H1 (cell line): ENCODE measurements around the gene ZSCAN22. TPM values are rescaled to one million over a fixed set of nuclear protein-coding genes. Genes with fewer than 3 reads are reported as not detected.

Experiments used
- BRCA1 ChIP-seq: IDR thresholded peaks from 2 replicates; pipeline ENCODE4 v1.6.1; 2012; ENCODE audit warnings: low read depth, low read length, improper control_type of control experiment
- CBX8 ChIP-seq: fragments of 300-800, 300-1000 bp; sonication (generic); IDR thresholded peaks from 2 replicates; pipeline ENCODE4 v1.7.1; 2016; ENCODE audit warnings: low read depth, low read length, borderline replicate concordance
- GTF2F1 ChIP-seq: IDR thresholded peaks from 2 replicates; pipeline ENCODE4 v1.6.1; 2012; ENCODE audit warnings: low read depth, low read length, improper control_type of control experiment, borderline replicate concordance
- HDAC2 ChIP-seq, 2 experiments: fragments of 300-600 bp in 1 of 2; sonication (generic) in 1 of 2; IDR thresholded peaks; 2 replicates each; pipeline ENCODE4 v1.6.1; 2011 to 2012; ENCODE audit warnings: low read depth in 2 of 2, low read length in 2 of 2, mild to moderate bottlenecking in 2 of 2, moderate library complexity in 2 of 2, borderline replicate concordance in 1 of 2, inconsistent platforms in 1 of 2
- HDAC6 ChIP-seq: IDR thresholded peaks from one replicate; pipeline ENCODE4 v1.7.1; 2012; ENCODE audit warnings: low read depth, mild to moderate bottlenecking, inconsistent platforms, low read length, moderate library complexity
- JUND ChIP-seq: IDR thresholded peaks from 2 replicates; pipeline ENCODE4 v1.6.1; 2011; ENCODE audit warnings: mild to moderate bottlenecking, improper control_type of control experiment, low read length
- NANOG ChIP-seq: IDR thresholded peaks from 2 replicates; pipeline ENCODE4 v1.6.1; 2011; ENCODE audit warnings: low read length, low read depth, mild to moderate bottlenecking, inconsistent platforms; ENCODE audit not compliant: insufficient read depth, poor library complexity, severe bottlenecking
- RAD21 ChIP-seq, 2 experiments: IDR thresholded peaks in 1 of 2; conservative IDR thresholded peaks in 1 of 2; 2 replicates each; pipeline ENCODE4 v1.6.1; 2011; ENCODE audit warnings: low read depth in 2 of 2, low read length in 2 of 2, improper control_type of control experiment in 1 of 2, inconsistent platforms in 1 of 2, mild to moderate bottlenecking in 1 of 2, moderate library complexity in 1 of 2
- RFX5 ChIP-seq: IDR thresholded peaks from 2 replicates; pipeline ENCODE4 v1.6.1; 2011; ENCODE audit warnings: low read depth, low read length, improper control_type of control experiment, borderline replicate concordance
- SIX5 ChIP-seq: IDR thresholded peaks from 2 replicates; pipeline ENCODE4 v1.6.1; 2011; ENCODE audit warnings: mild to moderate bottlenecking, low read depth, low read length
- SP1 ChIP-seq: IDR thresholded peaks from 2 replicates; pipeline ENCODE4 v1.6.1; 2011; ENCODE audit warnings: low read depth, low read length
- SRF ChIP-seq: IDR thresholded peaks from 2 replicates; pipeline ENCODE4 v1.6.1; 2011; ENCODE audit warnings: mild to moderate bottlenecking, low read depth, low read length, moderate library complexity
- TAF1 ChIP-seq: IDR thresholded peaks from 2 replicates; pipeline ENCODE4 v1.6.1; 2011; ENCODE audit warnings: mild to moderate bottlenecking, low read depth, low read length
- TBP ChIP-seq: IDR thresholded peaks from 2 replicates; pipeline ENCODE4 v1.6.1; 2011; ENCODE audit warnings: low read depth, low read length, improper control_type of control experiment
- YY1 ChIP-seq: IDR thresholded peaks from 2 replicates; pipeline ENCODE4 v1.6.1; 2011; ENCODE audit warnings: low read depth, mild to moderate bottlenecking, low read length
- polyA plus RNA-seq, 7 experiments: library from polyadenylated mRNA; depleted of rRNA in 3 of 7; stranded (reverse) in 5 of 7; unstranded in 2 of 7; fragments of >200 nt in 5 of 7; fragments of 200-250 nt in 2 of 7; gene quantifications; 1 replicate in 5 of 7; 2 replicates in 1 of 7; 4 replicates in 1 of 7; pipeline versions ENCODE4 v1.2.1 to v1.2.3, GENCODE V29; 2011 to 2013; ENCODE audit warnings: missing spikeins in 2 of 7, mixed read lengths in 2 of 7
- total RNA-seq: library from RNA; stranded (reverse); fragmentation: NEBNext Ultra II Directional; extraction: Animal tissue kit (Norgen Biotek cat#: 25700); gene quantifications from 2 replicates; pipeline ENCODE4 v1.2.1, GENCODE V29; 2021
- TF ChIP-seq, protein P1 (sequence below), 3 experiments: IDR thresholded peaks; 1 replicate in 2 of 3; 2 replicates in 1 of 3; pipeline versions ENCODE4 v1.5.1 to v1.6.1; 2011; ENCODE audit warnings: low read length in 3 of 3, mild to moderate bottlenecking in 3 of 3, inconsistent platforms in 2 of 3, low read depth in 1 of 3, moderate library complexity in 1 of 3; ENCODE audit not compliant: insufficient read depth in 1 of 3; ENCODE audit errors: control extremely low read depth in 1 of 3

The ZSCAN22 gene
- total and polyA plus RNA-seq, 2 of the 8 experiments (the other 6 are each of a cell fraction or from before 2014, with no cell fraction given): 3.2 to 3.3 TPM

DNA sequence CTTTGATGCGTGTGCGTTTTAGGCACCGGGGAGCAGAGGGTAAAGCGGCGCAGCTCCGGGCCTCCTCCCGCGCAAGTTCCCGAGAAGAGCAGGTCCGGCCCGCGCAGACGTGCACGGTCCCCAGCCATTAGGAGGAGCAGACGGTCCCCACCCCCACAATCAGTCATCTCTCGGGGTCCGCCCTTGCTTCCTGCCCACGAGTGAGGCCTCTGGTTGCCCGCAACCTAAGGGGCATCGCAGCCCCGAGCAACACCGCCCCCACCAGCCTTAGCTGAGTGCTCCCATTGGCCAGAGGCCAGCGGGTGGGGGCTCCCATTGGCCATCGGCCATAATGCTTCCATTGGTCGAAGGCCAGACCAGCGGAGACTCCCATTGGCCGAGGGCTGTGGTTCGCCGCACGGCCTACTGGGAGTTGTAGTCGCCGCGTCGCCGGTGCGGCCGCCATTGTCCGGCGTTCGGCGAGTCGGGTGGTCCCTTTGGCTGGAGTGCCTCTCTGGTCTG, 48.2 kb upstream of the ZSCAN22 start, which contains the start of gene ZNF8 (continued):
- 0 out of 2 replicates have a peak, but pooled peaks have one; percentile 41 for TF ChIP-seq RFX5
- TF ChIP-seq BRCA1: no peak
- TF ChIP-seq YY1: peak; percentile 97
- TF ChIP-seq, protein P1, sequence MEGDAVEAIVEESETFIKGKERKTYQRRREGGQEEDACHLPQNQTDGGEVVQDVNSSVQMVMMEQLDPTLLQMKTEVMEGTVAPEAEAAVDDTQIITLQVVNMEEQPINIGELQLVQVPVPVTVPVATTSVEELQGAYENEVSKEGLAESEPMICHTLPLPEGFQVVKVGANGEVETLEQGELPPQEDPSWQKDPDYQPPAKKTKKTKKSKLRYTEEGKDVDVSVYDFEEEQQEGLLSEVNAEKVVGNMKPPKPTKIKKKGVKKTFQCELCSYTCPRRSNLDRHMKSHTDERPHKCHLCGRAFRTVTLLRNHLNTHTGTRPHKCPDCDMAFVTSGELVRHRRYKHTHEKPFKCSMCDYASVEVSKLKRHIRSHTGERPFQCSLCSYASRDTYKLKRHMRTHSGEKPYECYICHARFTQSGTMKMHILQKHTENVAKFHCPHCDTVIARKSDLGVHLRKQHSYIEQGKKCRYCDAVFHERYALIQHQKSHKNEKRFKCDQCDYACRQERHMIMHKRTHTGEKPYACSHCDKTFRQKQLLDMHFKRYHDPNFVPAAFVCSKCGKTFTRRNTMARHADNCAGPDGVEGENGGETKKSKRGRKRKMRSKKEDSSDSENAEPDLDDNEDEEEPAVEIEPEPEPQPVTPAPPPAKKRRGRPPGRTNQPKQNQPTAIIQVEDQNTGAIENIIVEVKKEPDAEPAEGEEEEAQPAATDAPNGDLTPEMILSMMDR (IDR thresholded peaks at IDR 0.05; ENCODE audit: control extremely low read depth in 1 of 3, insufficient read depth in 1 of 3, low read depth in 1 of 3, low read length in 3 of 3): no peak
- peak; percentile 93 for TF ChIP-seq TBP
- peak; percentile 64; the same call in 1 of the 2 replicates for TF ChIP-seq SIX5
- TF ChIP-seq NANOG: no peak
- no peak for TF ChIP-seq HDAC2 (IDR thresholded peaks at IDR 0.05; ENCODE audit: borderline replicate concordance in 1 of 2, low read depth in 2 of 2, low read length in 2 of 2)
- TF ChIP-seq CBX8: no peak
- TF ChIP-seq SRF: no peak
- TF ChIP-seq RAD21 (IDR thresholded peaks at IDR 0.05 in 1 of 2, conservative IDR thresholded peaks at IDR 0.05 in 1 of 2; ENCODE audit: low read depth in 2 of 2, low read length in 2 of 2): no peak
- peak; percentile 96 for TF ChIP-seq SP1
- TF ChIP-seq TAF1: peak; percentile 94
- no peak for TF ChIP-seq HDAC6
- TF ChIP-seq JUND: 0 out of 2 replicates have a peak, but pooled peaks have one; percentile 23
- TF ChIP-seq GTF2F1: no peak
